GM18519 (cell line): ENCODE results near the gene ARX.

Source experiments
- ATAC-seq: cut with Tn5 transposase; IDR thresholded peaks from one replicate; pipeline ENCODE4 v1.9.1; 2021; ENCODE audit warnings: mild to moderate bottlenecking, moderate library complexity; ENCODE audit not compliant: unreplicated experiment, low FRiP score

Gene ARX

GRCh38 chrX:25017667-25018247 lies 2.0 kb upstream of the ARX start:
- ATAC-seq, result no peak

GRCh38 chrX:25016938-25017598 lies 1.3 kb upstream of the ARX start:
- ATAC-seq, result no peak

- no peak for ATAC-seq
Observed at GRCh38 chrX:25016361-25016671, 551 bp upstream of the ARX start.

- no peak for ATAC-seq
Observed at GRCh38 chrX:25014366-25014838, 1.4 kb downstream of the ARX start.

DNA sequence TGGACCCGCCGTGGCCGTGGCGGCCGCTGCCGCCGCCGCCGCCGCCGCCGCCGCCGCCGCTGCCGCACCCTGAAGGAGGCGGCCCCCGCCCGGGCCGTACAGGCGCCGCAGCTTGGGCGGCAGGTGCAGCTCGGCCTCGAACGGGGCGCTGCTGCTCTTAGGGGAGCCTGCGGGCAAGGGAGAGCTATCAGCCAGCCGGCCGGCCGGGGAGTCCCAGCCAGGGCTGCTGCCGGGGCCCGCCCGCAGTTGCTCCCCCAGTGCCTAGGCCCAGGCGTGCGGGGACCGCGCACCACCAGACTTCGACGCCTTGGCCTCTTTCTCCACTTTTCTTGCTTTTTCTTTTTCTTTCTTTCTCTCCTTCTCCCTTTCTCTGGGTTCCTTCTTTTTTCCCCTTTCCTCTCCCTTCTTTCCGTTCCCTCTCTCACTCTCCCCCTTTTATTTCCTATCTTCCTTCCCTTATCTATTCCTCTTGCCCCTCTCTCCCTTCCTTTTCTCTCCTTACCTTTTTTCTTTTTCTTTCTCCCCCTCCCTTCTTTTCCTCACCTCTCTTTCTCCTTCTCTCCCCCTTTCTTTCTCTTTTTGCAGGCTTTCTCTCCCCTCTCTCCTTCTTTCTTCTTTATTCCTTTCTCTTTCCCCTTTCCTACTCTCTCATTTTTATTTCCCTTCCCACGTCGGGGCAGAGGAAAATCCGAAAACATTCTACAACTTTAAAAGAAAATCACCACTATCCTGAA lies 2.0 kb downstream of the ARX start:
- no peak for ATAC-seq

GRCh38 chrX:25012793-25013631 lies 2.8 kb downstream of the ARX start:
- ATAC-seq, result no peak

GRCh38 chrX:25012433-25012735 lies 3.4 kb downstream of the ARX start:
- no peak for ATAC-seq

DNA sequence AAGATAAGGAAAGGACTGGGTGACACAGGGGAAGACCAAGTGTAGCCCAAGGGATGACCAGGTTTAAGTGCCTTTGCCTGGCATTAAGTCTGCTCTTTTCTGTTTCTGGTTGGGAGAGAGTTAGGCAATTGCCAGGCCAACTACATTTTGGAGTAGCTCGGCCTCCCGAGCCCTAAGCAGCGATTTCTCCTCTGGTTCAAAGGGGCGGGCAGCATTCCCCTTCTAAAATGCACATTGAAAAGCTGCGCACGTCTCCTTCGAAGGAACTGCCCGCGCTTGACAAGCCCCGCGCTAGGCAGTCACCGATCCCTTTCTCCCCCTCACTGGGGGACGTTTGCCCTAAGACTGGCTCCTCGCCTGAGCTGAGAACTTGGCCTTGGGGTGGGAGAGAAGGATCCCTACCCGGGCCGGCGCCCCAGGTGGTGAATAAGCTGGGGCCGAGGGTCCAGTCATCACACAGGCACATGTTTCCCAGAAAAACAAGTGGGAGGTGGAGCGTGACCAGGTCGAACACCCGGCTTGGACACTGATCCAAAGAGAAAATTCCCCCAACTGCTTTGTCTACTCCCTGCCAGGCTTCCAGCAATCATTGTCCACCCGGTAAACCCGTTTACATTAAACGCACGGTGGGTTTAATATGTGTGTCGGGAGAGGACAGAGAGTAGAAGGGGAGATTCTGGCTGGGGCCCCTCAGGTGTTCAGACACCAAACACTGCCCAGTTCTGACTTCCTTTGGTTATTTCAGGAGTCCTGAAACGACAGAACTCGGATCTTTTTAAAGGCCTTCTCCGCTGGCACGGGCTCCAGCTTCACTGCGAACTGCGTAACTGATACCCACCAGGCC lies 4.0 kb downstream of the ARX start:
- ATAC-seq, result no peak

DNA sequence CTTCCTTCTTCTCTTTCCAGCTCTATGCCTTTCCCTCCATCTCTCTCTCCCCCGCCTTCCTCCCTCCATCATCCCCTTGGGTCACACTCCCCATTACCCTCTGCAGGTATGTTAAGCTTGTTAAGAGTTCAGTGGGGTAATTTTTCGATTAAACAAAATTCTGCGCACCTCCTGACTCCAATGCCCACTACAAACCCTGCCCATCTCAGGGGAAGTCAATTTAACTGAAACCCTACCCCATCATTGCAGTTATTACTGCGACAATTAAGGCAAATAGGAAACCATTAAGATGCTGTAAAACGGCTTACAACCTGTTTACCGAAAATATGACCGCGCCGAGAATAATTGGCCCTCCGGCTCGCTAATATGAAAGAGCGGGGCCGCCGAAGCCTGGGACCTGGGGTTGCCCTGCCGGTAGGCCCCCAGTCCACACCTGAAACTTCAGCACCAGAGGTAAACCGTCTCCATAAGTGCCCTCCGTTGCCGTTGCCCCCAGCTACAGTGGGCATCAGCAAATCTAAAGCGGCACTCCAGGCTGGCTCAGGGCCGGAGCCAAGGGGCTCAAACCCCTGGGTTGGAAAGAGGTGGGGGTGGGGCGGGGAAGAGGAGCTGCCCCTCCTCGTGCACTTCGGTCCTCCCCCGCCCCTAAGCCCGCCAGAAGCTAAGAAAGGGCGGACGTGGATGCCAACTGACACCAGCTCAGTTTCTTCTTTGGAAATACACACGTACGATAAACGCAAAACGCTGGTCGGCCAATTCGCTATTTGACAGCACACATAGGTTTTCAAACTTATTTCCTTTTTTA lies 4.8 kb downstream of the ARX start:
- no peak for ATAC-seq

DNA sequence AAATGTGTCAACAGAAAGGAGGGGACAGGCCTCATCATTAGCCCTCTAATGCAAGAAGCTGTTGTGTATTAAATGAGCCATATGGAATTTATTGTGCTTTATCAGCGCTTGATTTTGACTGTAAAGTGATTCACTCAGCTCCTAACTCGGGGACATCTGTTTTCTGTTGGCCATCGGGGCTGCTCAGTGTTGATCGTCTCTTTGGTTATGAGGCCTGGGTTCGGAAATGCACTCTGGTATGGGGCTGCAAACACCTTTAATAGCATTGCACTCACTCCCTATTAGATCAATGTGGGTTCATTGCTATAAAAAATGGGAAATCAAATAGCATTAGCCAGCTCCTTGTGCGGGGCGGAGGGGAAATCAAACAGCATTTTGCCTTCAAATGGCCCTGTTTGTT lies 6.4 kb downstream of the ARX start:
- ATAC-seq, result no peak

DNA sequence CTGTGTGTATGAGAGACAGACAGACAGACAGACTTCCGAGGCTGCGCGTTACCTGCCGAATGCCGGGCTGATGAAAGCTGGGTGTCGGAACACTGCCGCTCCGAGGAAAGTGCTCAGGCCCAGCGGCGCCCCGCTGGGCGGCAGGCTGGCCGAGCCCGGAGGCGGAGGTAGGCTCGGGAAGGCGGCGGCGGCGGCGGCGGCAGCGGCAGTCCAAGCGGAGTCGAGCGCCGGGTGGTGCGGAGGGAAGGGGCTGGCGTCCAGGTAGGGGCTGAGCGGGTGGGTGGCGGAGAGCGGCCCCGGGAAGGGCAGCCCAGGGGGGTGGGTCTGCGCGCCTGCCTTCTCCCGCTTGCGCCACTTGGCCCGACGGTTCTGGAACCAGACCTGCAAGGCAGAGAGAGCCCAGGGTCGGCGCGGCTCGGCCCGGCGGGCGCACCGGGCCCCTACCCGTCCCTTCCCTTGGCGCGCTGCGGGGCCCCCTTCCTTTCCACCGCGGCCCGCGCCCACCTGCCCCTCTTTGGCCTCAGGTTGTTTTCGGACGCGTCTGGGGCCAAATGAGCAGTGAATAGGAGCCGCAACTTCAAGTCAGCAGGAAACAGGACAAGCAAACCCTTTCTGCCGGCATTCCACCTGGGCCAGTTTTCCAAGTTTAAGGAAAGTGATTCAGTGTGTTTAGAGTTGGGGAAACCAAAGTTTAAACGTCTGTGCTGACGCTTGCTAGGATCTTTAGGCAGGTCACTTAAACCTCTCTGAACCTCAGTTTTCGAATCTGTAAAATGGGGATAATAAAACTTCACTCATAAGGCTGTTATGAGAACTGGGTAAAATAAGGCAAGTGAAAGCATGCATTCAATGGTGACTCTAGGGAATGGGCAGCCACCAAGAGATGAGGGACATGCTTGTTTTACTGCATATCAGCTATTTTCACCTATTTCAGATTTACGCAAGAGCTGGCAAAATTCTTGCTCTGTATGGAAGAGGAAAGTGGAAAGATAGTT lies 8.4 kb downstream of the ARX start:
- ATAC-seq, result no peak

GRCh38 chrX:25006586-25007058 lies 9.1 kb downstream of the ARX start:
- ATAC-seq, result no peak

GRCh38 chrX:25005382-25006185 lies 10.2 kb downstream of the ARX start:
- no peak for ATAC-seq

GRCh38 chrX:25005034-25005381 lies 10.8 kb downstream of the ARX start:
- ATAC-seq, result no peak

GRCh38 chrX:25004485-25005032 lies 11.2 kb downstream of the ARX start:
- no peak for ATAC-seq

DNA sequence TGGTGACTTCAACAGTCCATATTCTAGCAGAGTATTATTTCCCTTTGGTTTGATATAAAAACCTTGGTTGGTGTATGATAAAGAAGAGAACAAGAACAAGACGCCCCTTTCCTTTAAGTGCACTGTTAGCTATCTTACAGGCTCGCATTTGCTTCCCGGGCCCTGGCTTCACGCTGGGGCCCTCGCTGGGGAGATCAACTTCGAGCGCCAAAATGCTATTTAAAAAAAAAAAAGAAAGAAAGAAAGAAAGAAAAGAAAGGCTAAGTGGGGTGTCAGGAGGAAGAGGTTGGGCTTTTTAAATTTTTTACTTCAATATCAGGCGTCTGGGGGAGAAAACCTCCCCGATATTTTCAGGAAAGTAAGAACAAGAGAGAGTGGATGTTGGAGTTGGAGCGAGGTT lies 11.7 kb downstream of the ARX start:
- ATAC-seq, result no peak
